HG03045 (cell line): ENCODE data around the gene PPP1R9A.
"Not testable (repeated sequence)": the region's sequence is repeated elsewhere in the genome, so short reads cannot be mapped to it uniquely, and the experiment has no call there.

Source experiments
- ATAC-seq: cut with Tn5 transposase; IDR thresholded peaks from one replicate; pipeline ENCODE4 v1.9.1; 2021; ENCODE audit warnings: mild to moderate bottlenecking, moderate library complexity; ENCODE audit not compliant: unreplicated experiment

Gene PPP1R9A

DNA sequence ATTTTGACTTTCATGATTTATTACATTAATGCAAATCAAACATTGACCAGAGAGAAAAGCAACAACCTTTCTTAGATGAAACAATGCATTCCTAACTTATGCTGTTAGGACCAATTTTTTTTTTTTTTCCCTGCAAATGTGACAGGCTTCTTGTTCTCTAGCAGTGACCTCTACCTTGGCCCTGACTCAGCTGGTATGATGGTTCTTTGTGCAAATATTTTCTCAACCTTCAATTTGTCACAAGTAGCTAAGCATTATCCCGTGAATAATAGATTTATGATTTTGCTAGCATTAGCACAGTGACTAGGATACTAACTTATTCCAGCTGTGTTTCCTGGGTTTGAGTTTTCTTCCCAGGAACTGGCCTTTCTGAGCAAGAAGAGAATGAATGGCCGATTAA lies 64.9 kb downstream of the PPP1R9A start:
- no peak for ATAC-seq

DNA sequence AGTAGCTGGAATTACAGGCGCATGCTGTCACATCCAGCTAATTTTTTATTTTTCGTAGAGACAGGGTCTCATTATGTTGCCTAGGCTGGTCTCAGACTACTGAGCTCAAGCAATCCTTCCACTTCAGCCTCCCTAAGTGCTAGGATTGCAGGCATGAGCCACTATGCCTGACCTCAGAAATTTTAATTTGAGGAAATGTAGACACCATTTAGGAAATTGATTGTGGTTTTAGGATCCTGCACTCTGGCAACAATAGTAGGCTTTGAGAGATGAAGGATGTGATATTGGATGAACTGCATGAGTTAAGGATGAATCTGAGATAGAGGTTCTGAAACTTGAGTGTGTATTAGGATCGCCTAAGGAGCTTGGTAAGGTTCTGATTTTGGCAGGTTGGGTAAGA lies 66.5 kb downstream of the PPP1R9A start:
- no peak for ATAC-seq

DNA sequence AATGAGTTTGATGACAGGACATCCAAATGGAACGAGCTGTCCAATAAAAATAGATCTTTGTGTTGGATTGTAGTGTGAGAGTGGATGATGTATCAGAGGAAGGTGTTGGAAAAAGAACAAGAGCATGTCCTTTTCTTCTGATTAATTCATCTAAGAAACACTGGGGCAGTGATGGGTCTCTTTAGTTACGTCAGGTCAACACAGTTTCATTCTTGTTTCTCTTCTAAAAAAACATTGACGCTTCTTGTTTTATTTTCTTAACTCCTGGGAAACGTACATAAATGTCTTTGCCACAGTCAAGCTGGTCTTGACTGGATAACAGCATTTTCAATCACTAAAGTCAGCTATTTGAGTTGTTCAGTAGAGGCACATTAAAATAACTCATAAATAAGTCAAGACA lies 67.0 kb downstream of the PPP1R9A start:
- ATAC-seq, result no peak

DNA sequence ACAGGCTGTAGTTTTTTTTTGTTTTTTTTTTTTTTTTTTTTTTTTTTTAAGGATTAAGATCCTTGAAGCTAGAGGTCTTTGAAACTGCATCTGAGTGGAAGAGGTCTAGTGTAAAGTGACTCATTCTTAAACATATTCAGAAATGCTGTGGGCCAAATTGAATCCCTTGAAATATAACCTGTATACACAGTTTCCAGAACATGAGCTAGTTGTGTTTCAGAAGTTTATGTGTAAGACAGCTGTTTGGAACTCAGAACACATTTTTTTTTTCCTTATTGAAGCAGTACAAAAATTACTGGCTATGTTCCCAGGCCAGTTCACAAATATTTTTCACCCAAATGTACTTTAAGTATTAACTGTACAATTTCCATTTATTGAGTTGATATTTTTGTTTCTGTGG lies 67.9 kb downstream of the PPP1R9A start:
- ATAC-seq, result no peak

DNA sequence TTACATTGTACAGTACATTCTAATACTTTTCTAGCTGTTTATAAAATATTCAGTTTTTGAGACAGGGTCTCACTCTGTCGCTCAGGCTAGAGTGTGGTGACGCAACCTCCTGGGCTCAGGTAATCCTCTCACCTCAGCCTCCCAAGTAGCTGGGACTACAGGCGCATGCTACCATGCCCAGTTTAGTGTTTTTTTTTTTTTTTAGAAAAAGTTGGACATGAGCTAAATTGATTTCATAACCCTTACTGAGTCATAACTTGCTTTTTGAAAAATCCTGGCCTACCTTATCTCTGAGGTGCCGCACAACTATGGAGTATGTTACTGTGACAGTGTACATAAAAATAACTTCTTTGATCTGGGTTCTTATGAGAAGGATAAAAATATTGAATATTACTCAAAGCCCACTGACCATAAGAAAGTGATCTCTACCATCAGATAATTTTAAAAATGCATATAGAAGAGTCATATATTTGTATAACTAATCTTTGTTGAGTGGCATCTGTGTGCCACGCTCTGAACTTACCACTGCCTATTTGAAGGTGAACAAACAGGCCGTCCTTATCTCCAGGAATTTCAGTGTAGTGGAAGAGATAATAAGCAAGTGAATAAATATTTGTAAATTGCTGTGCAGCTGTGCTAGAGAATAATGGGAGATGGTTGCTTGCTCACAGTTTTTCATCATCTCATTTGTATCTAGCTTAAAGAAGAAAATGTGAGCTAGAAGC lies 73.2 kb downstream of the PPP1R9A start:
- ATAC-seq, result no peak

DNA sequence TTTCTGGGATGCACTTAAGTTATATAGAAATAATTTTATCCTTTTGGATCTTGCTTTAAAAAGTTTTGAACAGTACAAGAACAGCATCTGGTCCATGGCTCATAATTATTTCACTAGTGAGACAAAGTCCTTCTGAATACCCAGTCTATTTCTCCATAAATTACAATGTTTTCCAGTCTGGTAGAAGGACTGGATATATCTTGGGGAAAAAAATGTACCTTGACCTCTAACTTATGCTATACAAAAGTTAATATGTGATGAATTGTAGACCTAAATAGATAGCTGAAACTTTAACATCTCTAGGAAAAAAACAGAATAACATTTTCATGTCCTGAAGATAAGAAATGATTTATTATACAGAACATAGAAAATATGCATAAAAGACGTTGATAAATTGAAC lies 88.5 kb downstream of the PPP1R9A start:
- ATAC-seq, result no peak

DNA sequence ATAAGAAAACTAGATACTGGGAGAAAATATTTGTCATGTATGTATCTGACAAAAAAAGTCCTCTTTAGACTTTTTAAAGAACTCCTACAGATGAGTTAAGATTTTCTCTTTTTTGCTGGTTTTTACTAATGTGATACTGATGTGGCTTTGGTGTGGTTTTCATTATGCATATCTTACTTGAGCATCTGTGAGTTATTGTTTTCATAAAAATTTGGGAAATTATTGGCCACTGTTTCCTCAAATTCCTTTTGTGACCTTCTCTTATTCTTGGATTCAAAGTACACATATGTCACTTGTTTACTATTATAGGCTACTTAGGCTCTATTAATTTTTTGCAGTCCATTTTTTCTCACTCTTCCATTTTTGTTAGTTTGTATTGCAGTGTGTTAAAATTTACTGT lies 89.0 kb downstream of the PPP1R9A start:
- no peak for ATAC-seq

DNA sequence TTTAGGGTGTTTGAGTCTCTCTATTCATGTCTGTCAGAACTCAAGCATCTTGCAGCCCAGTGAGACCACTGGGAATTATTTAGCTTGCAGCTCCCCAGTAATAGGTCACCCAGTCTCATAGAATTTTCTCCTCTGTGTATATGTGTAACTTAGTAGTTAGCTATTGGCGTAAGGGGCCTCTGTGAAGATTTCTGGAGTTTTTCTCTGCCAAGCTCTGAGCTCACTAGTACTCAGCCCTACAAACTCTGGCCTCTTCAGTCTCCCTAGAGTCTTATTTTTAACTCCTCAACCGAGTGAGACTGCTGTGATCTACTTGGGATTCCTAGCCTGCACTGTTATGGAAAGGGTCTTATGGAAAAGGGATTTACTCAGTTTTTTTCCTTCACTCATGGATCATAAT lies 90.2 kb downstream of the PPP1R9A start:
- ATAC-seq, result no peak

DNA sequence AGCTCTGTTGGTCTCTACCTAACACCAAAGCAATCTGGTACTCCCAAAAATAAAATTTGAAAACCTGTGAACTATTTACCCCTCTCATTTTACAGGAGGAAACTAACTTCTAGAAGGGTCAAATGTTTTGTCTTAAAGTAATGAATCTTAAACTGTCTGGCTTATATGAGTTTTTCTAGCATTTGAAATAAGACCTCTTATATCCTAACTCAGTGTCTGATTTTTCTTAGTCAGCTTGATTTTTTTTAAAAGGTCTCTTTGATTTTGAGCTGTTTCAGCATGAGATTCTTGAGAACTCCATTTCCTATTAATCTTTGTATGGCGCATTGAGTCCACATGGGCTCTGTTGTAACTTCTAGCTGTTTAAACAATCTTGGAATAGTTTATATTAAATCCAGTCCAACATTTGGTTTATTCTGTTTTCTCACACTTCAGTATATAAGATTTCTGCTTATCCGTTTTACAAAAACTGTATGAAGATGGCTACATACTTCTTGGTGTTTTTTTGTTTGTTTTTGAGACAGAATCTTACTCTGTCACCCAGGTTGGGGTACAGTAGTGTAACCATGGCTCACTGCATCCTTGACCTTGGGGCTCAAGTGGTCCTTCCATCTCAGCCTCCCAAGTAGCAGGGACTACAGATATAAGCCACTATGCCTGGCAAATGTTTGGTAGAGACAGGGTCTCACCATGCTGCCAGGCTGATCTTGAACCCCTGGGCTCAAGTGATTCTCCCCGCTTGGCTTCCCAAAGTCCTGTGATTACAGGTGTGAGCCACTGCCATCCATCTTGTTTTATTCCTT lies 91.1 kb downstream of the PPP1R9A start:
- ATAC-seq, result no peak

DNA sequence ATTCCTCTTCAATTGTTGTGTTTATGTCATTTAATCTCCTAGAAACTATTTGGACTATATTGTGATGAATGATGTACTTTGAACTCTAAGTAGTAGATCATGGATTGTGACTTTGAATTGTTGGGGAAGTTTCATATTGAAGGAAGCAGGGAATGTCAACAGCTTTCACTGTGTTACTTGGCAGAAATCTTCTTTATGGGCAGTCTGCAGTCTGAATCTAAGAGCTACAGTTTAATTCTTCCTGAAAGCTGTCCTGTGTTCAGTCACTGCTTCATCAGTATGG lies 91.6 kb downstream of the PPP1R9A start:
- no peak for ATAC-seq

DNA sequence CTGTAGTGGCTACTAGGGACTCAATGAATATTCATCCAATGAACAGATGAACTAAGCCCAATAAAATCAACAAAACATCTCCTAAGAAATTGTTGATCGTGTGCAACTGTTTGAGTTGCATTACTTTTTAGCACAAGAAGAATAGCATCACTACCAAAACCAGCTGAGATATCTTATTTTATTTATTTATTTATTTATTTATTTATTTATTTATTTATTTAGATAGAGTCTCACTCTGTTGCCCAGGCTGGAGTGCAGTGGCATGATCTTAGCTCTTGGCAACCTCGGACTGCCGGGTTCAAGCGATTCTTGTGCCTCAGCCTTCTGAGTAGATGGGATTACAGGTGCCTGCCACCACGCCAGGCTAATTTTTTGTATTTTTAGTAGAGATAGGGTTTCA lies 92.2 kb downstream of the PPP1R9A start:
- ATAC-seq, result not testable (repeated sequence)

DNA sequence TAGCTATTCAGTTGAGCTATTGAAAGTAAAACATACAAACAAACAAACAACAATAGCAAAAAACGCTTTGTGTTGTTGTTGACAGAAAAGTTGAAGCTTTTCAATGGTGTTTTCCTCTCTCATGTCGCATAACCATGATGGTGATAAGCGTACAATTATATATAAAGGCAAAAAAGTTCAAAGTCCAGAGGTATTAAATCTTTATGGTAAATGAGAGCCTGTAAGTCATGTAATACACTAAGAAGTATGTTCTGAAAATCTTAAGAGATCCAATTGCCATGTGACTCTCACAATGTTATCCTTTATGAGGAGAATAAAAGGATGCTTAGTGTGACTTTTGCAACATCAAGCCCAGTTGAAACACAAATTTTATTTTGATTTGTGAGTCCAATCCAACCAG lies 93.9 kb downstream of the PPP1R9A start:
- ATAC-seq, result no peak

DNA sequence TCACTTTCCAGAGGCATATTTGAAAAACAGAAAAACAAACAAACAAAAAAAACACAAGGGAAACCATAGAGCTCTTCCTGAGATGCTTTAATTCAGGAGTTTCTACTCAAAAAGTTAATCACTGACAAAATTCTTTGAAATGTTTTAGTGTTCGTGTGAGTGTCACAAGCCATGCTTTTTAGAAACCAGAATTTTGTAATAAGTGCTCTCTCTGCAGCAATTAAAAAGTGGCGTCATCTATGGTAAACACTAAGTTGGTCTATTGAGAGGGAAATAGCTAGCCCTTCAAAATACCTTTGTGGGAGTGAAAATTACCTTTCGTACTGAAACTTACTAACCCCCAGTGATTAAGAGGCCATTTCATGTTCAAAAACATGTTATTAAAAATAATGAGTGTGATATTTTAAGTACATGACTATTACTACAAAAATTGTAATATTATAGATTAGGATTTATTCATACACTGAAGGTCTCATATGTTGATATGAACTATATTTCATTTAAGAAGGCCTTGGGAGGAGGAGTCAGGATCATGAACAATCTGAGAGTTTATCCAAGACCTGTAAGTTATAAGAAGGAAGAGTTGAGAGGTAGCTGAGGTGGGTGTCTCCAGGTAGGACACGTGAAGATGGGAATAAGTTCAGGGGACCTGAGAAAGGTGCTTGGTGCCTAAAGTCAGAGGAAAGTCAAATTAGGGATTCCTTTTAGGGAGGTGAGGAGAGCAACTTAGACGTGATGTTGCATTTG lies 94.6 kb downstream of the PPP1R9A start:
- no peak for ATAC-seq

DNA sequence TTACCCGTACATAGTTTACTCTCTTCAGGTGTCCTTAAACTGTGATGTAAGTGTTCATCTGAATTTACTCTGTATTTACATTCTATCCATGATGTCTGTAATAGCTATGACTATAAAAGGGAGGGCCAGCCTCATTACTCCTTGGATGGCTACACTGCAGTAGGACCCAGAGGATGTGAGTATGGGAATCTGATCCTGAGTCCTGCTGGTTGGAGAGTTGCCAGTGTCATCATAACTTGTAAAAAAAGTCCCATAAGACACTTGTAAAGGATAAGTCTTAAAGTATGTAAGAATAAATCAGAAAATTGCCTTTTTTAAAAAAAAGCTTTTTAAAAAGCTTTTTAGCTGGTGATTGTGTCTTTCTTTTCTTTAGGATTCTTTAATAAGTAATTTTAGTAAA lies 95.4 kb downstream of the PPP1R9A start:
- no peak for ATAC-seq

DNA sequence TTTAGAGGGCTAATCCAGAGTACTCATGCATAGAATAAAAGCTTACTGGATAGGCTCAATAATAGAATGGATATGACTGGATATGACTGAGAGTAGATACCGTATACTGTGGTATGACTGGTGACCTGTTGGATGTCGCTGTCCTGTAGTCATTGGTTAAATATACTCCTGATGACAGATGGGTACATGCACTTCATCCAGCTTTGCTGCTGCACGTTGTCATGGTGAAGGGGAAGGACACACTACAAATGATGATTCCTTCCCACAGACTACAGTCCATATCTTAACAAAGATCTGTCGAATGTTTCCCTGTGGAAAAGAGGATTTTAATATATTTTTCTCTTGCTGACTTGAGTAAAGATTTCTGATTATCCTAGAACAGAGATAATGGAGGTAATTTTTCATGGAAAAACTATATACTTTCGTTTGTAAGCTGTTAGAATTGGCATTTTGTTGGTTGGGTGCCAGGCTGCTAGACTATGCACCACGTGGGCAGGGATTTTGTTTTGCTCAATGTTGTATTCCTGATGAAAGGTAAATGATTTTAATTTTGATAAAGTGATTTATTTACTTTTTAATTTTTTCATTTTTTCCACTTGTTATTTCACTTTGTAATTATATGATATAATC lies 97.3 kb downstream of the PPP1R9A start:
- no peak for ATAC-seq

DNA sequence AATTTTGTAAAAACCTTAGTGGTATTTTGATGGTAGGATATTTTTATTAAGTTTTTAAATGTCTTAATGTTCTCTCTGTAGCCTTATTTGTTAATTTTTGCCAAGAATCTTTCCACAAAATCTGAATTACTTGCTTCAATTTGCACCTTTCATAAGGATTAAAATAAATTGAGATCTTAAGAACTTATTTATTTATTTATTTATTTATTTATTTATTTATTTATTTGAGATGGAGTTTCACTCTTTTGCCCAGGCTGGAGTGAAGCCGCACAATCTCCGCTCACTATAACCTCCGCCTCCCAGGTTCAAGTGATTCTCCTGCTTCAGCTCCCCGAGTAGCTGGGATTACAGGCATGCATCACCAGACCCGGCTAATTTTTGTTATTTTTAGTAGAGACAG lies 98.6 kb downstream of the PPP1R9A start:
- no peak for ATAC-seq

DNA sequence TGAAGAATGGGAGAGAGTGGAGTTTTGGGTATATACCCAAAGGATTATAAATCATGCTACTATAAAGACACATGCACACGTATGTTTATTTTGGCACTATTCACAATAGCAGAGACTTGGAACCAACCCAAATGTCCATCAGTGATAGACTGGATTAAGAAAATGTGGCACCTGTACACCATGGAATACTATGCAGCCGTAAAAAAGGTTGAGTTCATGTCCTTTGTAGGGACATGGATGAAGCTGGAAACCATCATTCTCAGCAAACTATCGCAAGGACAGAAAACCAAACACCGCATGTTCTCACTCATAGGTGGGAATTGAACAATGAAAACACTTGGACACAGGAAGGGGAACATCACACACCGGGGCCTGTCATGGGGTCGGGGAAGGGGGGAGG lies 101.4 kb downstream of the PPP1R9A start:
- ATAC-seq, result not testable (repeated sequence)

DNA sequence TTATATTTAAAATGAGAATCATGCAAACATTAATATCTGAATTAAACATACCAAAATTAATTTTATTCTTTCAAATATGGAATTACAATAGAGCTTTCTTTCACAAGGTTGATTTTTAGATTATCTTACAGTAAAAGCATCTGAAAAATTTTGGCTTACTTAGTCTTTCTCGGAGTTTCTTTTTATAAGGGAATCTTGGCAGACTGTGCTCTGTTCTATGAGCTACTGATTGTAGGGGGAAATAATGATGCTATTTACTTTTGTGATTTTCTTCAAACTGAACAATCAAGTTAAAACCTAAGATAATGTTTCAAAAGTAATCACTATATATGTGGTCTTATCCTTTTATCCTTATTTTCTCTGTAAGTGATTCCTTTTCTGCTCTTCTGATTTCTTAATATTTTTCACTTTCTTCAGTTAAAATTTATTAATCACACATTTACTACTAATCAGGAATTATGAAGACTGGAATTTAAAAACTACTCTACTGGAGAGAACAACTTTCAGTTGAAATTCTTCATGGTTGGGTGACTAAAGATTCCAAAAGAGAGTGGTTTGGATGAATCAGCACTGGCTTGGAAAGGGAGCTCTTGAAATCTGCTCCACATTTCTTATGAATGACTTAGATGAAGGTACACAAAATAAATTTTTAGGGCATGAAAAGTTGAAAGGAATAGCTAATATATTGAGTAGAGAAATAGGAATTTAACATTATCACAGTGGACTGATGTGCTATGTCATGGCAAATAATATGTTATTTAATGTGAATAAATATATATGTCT lies 103.9 kb downstream of the PPP1R9A start:
- ATAC-seq, result no peak

DNA sequence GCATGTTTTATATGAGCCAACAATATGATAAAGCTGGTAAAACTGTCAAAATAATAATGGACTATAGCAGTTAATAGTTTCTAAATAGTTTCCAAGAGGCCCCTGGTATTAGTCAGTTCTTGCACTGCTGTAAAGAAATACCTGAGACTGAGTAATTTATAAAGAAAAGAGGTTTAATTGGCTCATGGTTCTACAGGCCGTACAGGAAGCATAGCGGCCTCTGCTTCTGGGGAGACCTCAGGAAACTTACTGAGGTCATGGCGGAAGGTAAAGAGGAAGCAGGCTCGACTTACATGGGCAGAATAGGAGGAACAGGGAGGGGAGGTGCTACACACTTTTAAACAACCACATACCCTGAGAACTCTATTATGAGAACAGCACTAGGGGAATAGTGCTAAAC lies 104.6 kb downstream of the PPP1R9A start:
- ATAC-seq, result no peak

DNA sequence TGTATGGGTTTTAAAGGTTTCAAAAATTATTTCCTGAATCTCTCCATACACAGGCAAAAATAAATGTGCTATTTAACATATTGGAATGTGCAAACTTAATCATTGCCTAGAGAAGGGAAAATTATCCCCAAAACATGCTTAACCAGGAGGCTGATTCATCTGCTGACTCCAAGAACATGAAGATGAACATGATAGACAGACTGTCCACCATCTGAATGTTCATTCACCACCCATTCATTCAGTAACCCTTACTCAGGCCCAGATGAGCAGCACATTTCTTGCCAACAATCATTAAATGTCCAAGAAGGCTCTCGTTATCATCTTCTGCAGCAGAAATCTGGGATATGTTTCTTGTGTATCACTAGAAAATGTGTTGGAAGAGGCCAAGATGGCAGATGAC lies 110.6 kb downstream of the PPP1R9A start:
- no peak for ATAC-seq

DNA sequence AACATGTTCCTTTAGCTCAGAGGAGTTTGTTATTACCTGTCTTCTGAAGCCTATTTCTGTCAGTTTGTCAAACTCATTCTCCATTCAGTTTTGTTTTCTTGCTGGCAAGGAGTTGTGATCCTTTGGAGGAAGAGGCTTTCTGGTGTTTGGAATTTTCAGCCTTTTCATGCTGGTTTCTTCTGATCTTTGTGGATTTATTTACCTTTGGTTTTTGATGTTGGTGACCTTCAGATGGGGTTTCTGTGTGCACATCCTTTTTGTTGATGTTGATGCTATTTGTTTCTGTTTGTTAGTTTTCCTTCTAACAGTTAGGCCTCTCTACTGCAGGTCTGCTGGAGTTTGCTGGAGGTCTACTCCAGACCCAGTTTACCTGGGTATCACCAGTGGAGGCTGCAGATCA lies 118.6 kb downstream of the PPP1R9A start:
- no peak for ATAC-seq
